Ishikawa (cell line): ENCODE measurements around the gene EIF2B4.

Source experiments
- CEBPB ChIP-seq: IDR thresholded peaks from 2 replicates; pipeline ENCODE4 v1.6.1; 2012
- CREB1 ChIP-seq: IDR thresholded peaks from 2 replicates; pipeline ENCODE4 v1.6.1; 2012; ENCODE audit warnings: low read depth
- EGR1 ChIP-seq: IDR thresholded peaks from 2 replicates; pipeline ENCODE4 v1.6.1; 2012
- EP300 ChIP-seq: IDR thresholded peaks from 2 replicates; pipeline ENCODE4 v1.6.1; 2012; ENCODE audit warnings: borderline replicate concordance
- FOXM1 ChIP-seq: IDR thresholded peaks from 2 replicates; pipeline ENCODE4 v1.6.1; 2012; ENCODE audit warnings: low read depth, borderline replicate concordance
- NFIC ChIP-seq: IDR thresholded peaks from 2 replicates; pipeline ENCODE4 v1.6.1; 2012
- RAD21 ChIP-seq: IDR thresholded peaks from 2 replicates; pipeline ENCODE4 v1.6.1; 2012; ENCODE audit warnings: low read depth
- TAF1 ChIP-seq: IDR thresholded peaks from 2 replicates; pipeline ENCODE4 v1.6.1; 2012; ENCODE audit warnings: low read depth, mild to moderate bottlenecking
- TCF12 ChIP-seq: IDR thresholded peaks from 2 replicates; pipeline ENCODE4 v1.6.1; 2012; ENCODE audit warnings: low read depth
- TEAD4 ChIP-seq: IDR thresholded peaks from 2 replicates; pipeline ENCODE4 v1.6.1; 2012
- YY1 ChIP-seq: IDR thresholded peaks from 2 replicates; pipeline ENCODE4 v1.6.1; 2012; ENCODE audit warnings: low read depth
- ZBTB7A ChIP-seq: IDR thresholded peaks from 2 replicates; pipeline ENCODE4 v1.6.1; 2012; ENCODE audit warnings: low read depth
- TF ChIP-seq, protein P1 (sequence below): IDR thresholded peaks from 2 replicates; pipeline ENCODE4 v1.6.1; 2012; ENCODE audit warnings: low read depth, mild to moderate bottlenecking
- TF ChIP-seq, protein P2 (sequence below): IDR thresholded peaks from 2 replicates; pipeline ENCODE4 v1.6.1; 2012
- TF ChIP-seq, protein P3 (sequence below): IDR thresholded peaks from 2 replicates; pipeline ENCODE4 v1.6.1; 2012

The EIF2B4 gene

DNA sequence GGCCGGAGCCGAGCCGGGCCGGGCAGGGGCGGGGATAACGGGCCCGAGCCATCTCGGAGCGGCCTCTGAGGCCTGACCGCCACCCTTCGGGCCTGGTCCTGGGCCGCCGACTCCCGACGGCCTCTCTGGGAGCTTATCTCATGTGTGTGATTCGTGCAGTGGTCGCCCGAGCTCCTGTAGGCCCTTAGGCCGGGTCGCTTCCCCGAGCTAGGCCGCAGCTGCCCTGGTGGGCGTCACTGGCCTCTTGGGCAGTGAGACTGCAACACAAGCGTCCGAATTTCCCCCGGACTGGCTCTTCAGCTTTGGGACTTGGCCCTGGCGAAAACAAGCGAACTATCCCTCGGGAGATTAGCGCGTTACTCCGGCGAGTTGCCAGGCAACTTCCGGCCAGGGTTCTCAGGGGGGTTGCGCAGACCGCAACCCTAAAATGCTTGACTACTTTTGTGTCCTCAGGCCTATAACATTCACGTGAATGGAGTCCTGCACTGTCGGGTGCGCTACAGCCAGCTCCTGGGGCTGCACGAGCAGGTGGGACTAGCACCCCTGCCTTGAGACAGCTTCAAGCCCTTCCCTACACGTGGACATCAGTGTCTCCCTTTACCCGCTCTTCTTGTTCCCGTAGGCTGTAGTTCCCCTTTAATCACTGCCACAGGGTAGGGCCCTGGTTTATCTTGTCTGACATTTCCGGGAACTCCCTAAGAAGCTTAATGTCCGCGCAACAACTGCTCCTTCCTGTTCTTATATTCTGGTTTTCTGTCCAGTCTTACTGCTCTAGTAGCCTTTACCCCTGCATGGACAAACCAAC, 880 bp upstream of the EIF2B4 start:
- TF ChIP-seq, protein P1, sequence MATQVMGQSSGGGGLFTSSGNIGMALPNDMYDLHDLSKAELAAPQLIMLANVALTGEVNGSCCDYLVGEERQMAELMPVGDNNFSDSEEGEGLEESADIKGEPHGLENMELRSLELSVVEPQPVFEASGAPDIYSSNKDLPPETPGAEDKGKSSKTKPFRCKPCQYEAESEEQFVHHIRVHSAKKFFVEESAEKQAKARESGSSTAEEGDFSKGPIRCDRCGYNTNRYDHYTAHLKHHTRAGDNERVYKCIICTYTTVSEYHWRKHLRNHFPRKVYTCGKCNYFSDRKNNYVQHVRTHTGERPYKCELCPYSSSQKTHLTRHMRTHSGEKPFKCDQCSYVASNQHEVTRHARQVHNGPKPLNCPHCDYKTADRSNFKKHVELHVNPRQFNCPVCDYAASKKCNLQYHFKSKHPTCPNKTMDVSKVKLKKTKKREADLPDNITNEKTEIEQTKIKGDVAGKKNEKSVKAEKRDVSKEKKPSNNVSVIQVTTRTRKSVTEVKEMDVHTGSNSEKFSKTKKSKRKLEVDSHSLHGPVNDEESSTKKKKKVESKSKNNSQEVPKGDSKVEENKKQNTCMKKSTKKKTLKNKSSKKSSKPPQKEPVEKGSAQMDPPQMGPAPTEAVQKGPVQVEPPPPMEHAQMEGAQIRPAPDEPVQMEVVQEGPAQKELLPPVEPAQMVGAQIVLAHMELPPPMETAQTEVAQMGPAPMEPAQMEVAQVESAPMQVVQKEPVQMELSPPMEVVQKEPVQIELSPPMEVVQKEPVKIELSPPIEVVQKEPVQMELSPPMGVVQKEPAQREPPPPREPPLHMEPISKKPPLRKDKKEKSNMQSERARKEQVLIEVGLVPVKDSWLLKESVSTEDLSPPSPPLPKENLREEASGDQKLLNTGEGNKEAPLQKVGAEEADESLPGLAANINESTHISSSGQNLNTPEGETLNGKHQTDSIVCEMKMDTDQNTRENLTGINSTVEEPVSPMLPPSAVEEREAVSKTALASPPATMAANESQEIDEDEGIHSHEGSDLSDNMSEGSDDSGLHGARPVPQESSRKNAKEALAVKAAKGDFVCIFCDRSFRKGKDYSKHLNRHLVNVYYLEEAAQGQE, result no peak
- no peak for TF ChIP-seq EGR1
- TF ChIP-seq, protein P2, sequence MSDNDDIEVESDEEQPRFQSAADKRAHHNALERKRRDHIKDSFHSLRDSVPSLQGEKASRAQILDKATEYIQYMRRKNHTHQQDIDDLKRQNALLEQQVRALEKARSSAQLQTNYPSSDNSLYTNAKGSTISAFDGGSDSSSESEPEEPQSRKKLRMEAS, result peak; percentile 94

DNA sequence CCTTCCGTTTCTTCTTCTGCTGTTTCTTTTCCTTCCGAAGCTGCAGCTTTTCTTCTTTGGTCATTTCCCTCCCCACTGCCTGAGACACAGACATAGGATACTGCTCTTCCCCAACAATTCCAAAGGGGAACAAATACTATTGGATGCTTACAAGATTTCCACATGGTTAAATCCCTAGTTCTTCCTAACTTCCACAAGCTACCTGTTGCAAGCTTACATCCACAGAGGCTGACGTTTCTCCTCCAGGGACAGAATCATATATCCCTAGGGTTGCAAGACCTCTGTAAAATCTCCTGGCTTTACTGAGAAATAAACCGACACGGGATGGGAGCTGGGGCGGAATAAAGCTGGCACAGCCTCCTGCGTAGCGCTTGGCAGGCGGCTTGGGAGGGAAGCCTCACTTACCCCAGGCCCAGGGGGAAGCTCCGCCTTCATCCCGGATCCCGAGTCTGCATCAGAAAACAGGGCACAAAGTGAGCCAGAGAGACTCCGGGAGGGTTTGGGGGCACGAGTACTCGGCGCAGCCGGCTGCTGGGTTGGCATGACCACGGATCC, 590 bp downstream of the EIF2B4 start:
- TF ChIP-seq NFIC (peak; percentile 31; the same call in 1 of the 2 replicates), ZBTB7A (no peak)

- TF ChIP-seq ZBTB7A (no peak), NFIC (no peak), EGR1 (no peak), FOXM1 (no peak), TEAD4 (no peak), TAF1 (no peak), CEBPB (no peak)
- TF ChIP-seq, protein P2, result no peak
These were observed 6.2 kb downstream of the EIF2B4 start for GRCh38 chr2:27363933-27364332.

- TF ChIP-seq FOXM1 (no peak), CREB1 (no peak), YY1 (no peak), ZBTB7A (no peak), TCF12 (no peak), TAF1 (no peak), NFIC (no peak), TEAD4 (no peak), EGR1 (no peak), RAD21 (no peak), CEBPB (no peak), EP300 (no peak)
- TF ChIP-seq, protein P3, sequence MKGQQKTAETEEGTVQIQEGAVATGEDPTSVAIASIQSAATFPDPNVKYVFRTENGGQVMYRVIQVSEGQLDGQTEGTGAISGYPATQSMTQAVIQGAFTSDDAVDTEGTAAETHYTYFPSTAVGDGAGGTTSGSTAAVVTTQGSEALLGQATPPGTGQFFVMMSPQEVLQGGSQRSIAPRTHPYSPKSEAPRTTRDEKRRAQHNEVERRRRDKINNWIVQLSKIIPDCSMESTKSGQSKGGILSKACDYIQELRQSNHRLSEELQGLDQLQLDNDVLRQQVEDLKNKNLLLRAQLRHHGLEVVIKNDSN, result no peak
- TF ChIP-seq, protein P1, result no peak
- TF ChIP-seq, protein P2, result no peak
These were observed 7.3 kb downstream of the EIF2B4 start for GRCh38 chr2:27362678-27363420.

GRCh38 chr2:27356382-27357181, 13.6 kb downstream of the EIF2B4 start, which contains the start of gene GTF3C2:
Gene GTF3C2, minus strand, starts transcription at chr2:27356764. Its CDS starts 13,210 bp downstream, at chr2:27343554.
- peak; percentile 61; the same call in 1 of the 2 replicates for TF ChIP-seq ZBTB7A
- TF ChIP-seq TCF12, result peak; percentile 52; the same call in 1 of the 2 replicates
- TF ChIP-seq RAD21, result no peak
- TF ChIP-seq CREB1, result peak; percentile 96
- TF ChIP-seq, protein P1, result no peak
- peak; percentile 93 for TF ChIP-seq YY1
- TF ChIP-seq CEBPB, result 0 out of 2 replicates have a peak, but pooled peaks have one; percentile 6
- peak; percentile 24; the same call in 1 of the 2 replicates for TF ChIP-seq NFIC
- peak; percentile 83; the same call in 1 of the 2 replicates for TF ChIP-seq TAF1
- no peak; the same call in 1 of the 2 replicates for TF ChIP-seq FOXM1
- peak; percentile 48; the same call in 1 of the 2 replicates for TF ChIP-seq EGR1
- no peak; the same call in 1 of the 2 replicates for TF ChIP-seq EP300
- TF ChIP-seq, protein P2, result peak; percentile 89
- TF ChIP-seq TEAD4, result peak; percentile 12; the same call in 1 of the 2 replicates
- TF ChIP-seq, protein P3, result peak; percentile 59
